Lung (tissue), 12 donors: ENCODE results near the gene LDLRAD4. TPM values are rescaled to one million over a fixed set of nuclear protein-coding genes. Genes with fewer than 3 reads are reported as not detected.
A peak's percentile ranks its signal among the peaks of the same experiment; 100 is the strongest.

Experiments
- ATAC-seq: fragments of 200-7000 bp; cut with Tn5 transposase; one replicate; pipeline ENCODE4 v1.9.1; 2020; ENCODE audit warnings: moderate number of reproducible peaks; ENCODE audit not compliant: insufficient read depth, low FRiP score
- DNase-seq, 3 donors: peaks; one replicate each; pipeline ENCODE4 v3.0.0-alpha.2; 2013 to 2017
- H3K27ac ChIP-seq, 2 donors: one replicate each; pipeline ENCODE4 v1.5.1; 2013; ENCODE audit warnings: mild to moderate bottlenecking in 2 of 2, moderate library complexity in 2 of 2, control low read depth in 1 of 2, inconsistent platforms in 1 of 2, low read depth in 1 of 2, low read length in 1 of 2
- H3K27me3 ChIP-seq, 3 donors: one replicate each; pipeline ENCODE4 v1.5.1; 2013; ENCODE audit warnings: low read length in 2 of 3; ENCODE audit not compliant: control insufficient read depth in 3 of 3, insufficient read depth in 3 of 3
- H3K36me3 ChIP-seq, 4 donors: one replicate each; pipeline ENCODE4 v1.5.1; 2013; ENCODE audit warnings: low read length in 4 of 4, mild to moderate bottlenecking in 1 of 4, moderate library complexity in 1 of 4; ENCODE audit not compliant: control insufficient read depth in 4 of 4, insufficient read depth in 4 of 4
- H3K4me1 ChIP-seq, 5 donors: one replicate each; pipeline ENCODE4 v1.5.1; 2013; ENCODE audit warnings: low read length in 5 of 5, mild to moderate bottlenecking in 2 of 5, moderate library complexity in 1 of 5; ENCODE audit not compliant: control insufficient read depth in 5 of 5, insufficient read depth in 5 of 5
- H3K4me3 ChIP-seq: one replicate; pipeline ENCODE4 v1.5.1; 2013; ENCODE audit warnings: mild to moderate bottlenecking, control low read depth, moderate library complexity
- H3K9ac ChIP-seq, 2 donors: one replicate each; pipeline ENCODE4 v1.5.1; 2013; ENCODE audit warnings: low read length in 2 of 2, control low read depth in 1 of 2; ENCODE audit not compliant: insufficient read depth in 1 of 2
- H3K9me3 ChIP-seq, 4 donors: one replicate each; pipeline ENCODE4 v1.5.1; 2013; ENCODE audit warnings: low read length in 3 of 4, mild to moderate bottlenecking in 1 of 4, moderate library complexity in 1 of 4; ENCODE audit not compliant: control insufficient read depth in 4 of 4, insufficient read depth in 3 of 4
- WGBS, 2 donors: extraction: QIAGEN DNeasy Blood & Tissue Kit; methylation state at CpG; one replicate each; pipeline ENCODE4 v1.1.7; 2013; 5-methylcytosine and 5-hydroxymethylcytosine counted together
- polyA plus RNA-seq, 2 donors: library from polyadenylated mRNA; stranded (reverse); fragments of 200-250 nt; gene quantifications; one replicate each; pipeline ENCODE4 v1.2.1, GENCODE V29; 2013
- total RNA-seq, 2 donors: library from RNA; depleted of rRNA in 1 of 2; stranded (reverse); fragments of >200 nt in 1 of 2; gene quantifications; one replicate each; pipeline ENCODE4 v1.2.1, GENCODE V29; 2014 to 2021
- TF ChIP-seq, protein P1 (sequence below): IDR thresholded peaks from 2 replicates; pipeline ENCODE4 v1.5.1; 2012; ENCODE audit warnings: mild to moderate bottlenecking; ENCODE audit errors: control extremely low read depth, extremely low read depth
- donor health status: control.
- donor health status: control.
- donor health status: Bipolar disorder and iron deficiency.
- donor health status: healthy.
- donor health status: DM: yes; HTN: yes; CAD: no.

The LDLRAD4 gene
- total and polyA plus RNA-seq, 4 donors = 3.2 to 62.4 (median 19.9) TPM

DNA sequence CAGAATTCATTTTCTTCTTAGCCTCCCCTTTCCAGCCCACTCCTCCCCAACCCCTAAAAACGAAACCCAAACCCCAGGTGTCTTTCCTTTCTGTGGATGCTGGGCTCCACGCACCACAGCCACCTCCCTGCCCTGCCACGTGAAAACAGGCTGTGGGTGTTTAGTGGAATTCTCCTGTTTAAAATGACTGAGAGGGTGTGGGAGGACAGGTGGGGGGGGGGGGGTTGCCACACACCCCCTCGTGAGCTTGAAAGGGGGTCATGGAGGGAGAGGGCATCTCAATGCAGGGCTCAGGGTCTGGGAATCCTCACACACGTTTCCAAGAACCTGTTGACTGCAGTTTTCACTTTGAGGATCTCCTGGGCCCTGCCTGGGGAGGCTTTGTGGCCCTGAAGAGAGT, 397.5 kb downstream of the LDLRAD4 start:
- ATAC-seq (no peak), DNase-seq (no peak)
- Histone ChIP-seq H3K9ac (no peak overlapping the region), H3K27ac (peak overlapping the region in 1 of 2 donors; percentile 7), H3K36me3 (no peaks in the 10 kb centered on the region), H3K4me3 (no peak overlapping the region), H3K4me1 (peaks cover 0 to 13% (median 10%) of the 10 kb centered on the region in 5 donors), H3K9me3 (peaks cover 0 to 2% (median 0%) of the 10 kb centered on the region in 4 donors), H3K27me3 (peaks cover 0 to 16% (median 0%) of the 10 kb centered on the region in 3 donors)
- 78 to 83% methylated on average over 5 of the region's 5 CpGs for WGBS, 2 donors
- TF ChIP-seq, protein P1, sequence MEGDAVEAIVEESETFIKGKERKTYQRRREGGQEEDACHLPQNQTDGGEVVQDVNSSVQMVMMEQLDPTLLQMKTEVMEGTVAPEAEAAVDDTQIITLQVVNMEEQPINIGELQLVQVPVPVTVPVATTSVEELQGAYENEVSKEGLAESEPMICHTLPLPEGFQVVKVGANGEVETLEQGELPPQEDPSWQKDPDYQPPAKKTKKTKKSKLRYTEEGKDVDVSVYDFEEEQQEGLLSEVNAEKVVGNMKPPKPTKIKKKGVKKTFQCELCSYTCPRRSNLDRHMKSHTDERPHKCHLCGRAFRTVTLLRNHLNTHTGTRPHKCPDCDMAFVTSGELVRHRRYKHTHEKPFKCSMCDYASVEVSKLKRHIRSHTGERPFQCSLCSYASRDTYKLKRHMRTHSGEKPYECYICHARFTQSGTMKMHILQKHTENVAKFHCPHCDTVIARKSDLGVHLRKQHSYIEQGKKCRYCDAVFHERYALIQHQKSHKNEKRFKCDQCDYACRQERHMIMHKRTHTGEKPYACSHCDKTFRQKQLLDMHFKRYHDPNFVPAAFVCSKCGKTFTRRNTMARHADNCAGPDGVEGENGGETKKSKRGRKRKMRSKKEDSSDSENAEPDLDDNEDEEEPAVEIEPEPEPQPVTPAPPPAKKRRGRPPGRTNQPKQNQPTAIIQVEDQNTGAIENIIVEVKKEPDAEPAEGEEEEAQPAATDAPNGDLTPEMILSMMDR = no peak

DNA sequence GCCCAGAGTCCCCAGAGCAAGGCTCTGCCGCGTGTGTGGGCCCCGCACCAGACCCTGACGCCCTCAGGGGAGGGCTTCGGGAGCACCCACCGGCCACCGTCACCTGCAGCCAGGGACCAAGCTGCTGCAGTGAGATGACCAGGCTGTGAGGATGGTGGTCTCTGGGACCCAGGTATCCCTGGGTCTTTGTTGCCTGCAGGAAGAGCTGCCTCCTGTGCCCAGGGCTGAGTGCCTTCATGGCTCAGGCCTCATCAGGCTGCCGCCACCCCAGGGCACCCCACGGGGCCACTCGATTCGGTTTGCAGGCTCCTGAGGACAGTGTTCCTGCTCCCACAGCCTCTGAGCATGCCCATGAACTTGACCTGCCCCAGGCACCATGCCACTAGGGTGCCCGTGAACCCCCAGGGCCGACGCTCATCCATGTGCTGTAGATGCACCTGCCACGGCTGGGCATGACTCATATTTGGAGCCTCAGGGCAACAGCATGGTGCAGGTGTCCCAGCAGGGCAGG, 398.0 kb downstream of the LDLRAD4 start:
- Histone ChIP-seq H3K4me3 (no peak overlapping the region), H3K9ac (no peak overlapping the region), H3K9me3 (peaks cover 0 to 2% (median 0%) of the 10 kb centered on the region in 4 donors), H3K36me3 (peaks cover 0 to 4% (median 0%) of the 10 kb centered on the region in 4 donors), H3K4me1 (peaks cover 0 to 10% (median 7%) of the 10 kb centered on the region in 5 donors), H3K27ac (no peak overlapping the region), H3K27me3 (peaks cover 0 to 14% (median 0%) of the 10 kb centered on the region in 3 donors)
- no peak for DNase-seq
- TF ChIP-seq, protein P1 = no peak
- 93 to 95% methylated on average over 15 of the region's 15 CpGs for WGBS, 2 donors
- ATAC-seq = no peak

DNA sequence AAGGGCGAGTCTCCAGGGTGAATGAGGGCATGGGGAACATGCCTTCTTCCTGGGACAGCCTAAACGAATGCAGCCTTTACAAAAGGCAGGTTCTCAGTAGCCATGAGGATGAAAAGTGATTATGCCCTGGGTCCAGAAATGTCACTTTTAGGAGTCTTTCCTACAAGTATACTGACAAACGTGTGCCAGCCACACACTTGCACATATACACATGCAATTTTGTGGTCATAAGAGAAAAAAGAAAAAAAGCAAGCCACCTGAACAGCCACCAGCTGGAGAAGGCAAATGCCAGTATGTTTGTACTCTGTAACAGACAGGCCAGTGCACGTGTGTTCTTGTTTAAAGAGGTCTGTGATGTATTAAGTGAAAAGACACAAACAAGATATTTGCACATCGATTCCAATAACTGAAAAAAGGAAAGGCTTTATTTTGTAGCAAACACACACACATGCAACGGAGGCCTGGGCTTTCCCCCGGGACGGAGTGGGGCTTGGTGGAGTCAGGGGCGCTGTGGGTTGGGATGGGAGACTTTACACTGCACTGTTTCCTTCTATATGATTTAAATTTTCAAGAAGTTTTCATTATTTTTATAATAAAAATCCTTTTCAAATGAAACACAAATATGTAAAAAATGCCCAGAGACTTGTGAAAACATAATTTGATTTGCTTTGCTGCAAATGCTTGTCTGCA, 399.4 kb downstream of the LDLRAD4 start:
- no peak for DNase-seq
- Histone ChIP-seq H3K4me3 (no peak overlapping the region), H3K27me3 (peaks cover 0 to 2% (median 0%) of the 10 kb centered on the region in 3 donors), H3K36me3 (peaks cover 0 to 7% (median 0%) of the 10 kb centered on the region in 4 donors), H3K9me3 (no peaks in the 10 kb centered on the region), H3K9ac (no peak overlapping the region), H3K27ac (no peak overlapping the region), H3K4me1 (peaks cover 0 to 7% (median 0%) of the 10 kb centered on the region in 5 donors)
- no peak for ATAC-seq
- 83 to 89% methylated on average over 9 of the region's 9 CpGs for WGBS, 2 donors
- TF ChIP-seq, protein P1 = no peak
